Measurements from ENCODE around the gene ATP6AP2.

DNA sequence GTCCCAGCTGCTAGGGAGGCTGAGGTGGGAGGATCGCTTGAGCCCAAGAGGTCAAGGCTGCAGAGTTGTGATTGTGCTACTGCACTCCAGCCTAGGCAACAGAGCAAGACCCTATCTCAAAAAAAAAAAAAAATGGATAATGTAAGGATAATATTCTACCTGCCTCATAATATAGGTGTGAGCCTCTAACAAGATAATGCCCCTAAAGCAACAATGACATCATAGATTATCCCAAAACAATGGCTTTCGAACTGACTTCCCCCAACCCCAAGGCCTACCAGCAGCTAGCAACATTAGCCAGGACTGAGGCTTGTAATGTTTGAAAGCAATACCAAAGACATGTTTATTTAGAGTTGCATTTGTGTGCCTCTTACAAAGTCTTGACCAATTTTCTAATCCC lies 33.9 kb upstream of the ATP6AP2 start:
- TF ChIP-seq MXI1 (IDR thresholded peaks at IDR 0.05; ENCODE audit: borderline replicate concordance, low read depth, low read length) = no peak
- no peak for TF ChIP-seq MAFK (IDR thresholded peaks at IDR 0.05; ENCODE audit: low read depth, low read length)
- TF ChIP-seq, protein P1, sequence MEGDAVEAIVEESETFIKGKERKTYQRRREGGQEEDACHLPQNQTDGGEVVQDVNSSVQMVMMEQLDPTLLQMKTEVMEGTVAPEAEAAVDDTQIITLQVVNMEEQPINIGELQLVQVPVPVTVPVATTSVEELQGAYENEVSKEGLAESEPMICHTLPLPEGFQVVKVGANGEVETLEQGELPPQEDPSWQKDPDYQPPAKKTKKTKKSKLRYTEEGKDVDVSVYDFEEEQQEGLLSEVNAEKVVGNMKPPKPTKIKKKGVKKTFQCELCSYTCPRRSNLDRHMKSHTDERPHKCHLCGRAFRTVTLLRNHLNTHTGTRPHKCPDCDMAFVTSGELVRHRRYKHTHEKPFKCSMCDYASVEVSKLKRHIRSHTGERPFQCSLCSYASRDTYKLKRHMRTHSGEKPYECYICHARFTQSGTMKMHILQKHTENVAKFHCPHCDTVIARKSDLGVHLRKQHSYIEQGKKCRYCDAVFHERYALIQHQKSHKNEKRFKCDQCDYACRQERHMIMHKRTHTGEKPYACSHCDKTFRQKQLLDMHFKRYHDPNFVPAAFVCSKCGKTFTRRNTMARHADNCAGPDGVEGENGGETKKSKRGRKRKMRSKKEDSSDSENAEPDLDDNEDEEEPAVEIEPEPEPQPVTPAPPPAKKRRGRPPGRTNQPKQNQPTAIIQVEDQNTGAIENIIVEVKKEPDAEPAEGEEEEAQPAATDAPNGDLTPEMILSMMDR (conservative IDR thresholded peaks at IDR 0.05; ENCODE audit: low read depth, low read length) = no peak
- no peak for TF ChIP-seq RCOR1 (IDR thresholded peaks at IDR 0.05; ENCODE audit: insufficient replicate concordance, low read length)
- TF ChIP-seq SMC3 (IDR thresholded peaks at IDR 0.05; ENCODE audit: low read depth, low read length) = no peak
- TF ChIP-seq RFX5 (IDR thresholded peaks at IDR 0.05; ENCODE audit: low read depth, low read length) = no peak
- no peak for TF ChIP-seq POLR2A (IDR thresholded peaks at IDR 0.05; ENCODE audit: low read depth, low read length)
- TF ChIP-seq RAD21 (IDR thresholded peaks at IDR 0.05; ENCODE audit: low read length) = no peak
- no peak for TF ChIP-seq CEBPB (IDR thresholded peaks at IDR 0.05; ENCODE audit: low read depth, low read length)
- TF ChIP-seq BHLHE40 (IDR thresholded peaks at IDR 0.05; ENCODE audit: low read depth, low read length) = no peak
- TF ChIP-seq, protein P2, sequence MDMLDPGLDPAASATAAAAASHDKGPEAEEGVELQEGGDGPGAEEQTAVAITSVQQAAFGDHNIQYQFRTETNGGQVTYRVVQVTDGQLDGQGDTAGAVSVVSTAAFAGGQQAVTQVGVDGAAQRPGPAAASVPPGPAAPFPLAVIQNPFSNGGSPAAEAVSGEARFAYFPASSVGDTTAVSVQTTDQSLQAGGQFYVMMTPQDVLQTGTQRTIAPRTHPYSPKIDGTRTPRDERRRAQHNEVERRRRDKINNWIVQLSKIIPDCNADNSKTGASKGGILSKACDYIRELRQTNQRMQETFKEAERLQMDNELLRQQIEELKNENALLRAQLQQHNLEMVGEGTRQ (IDR thresholded peaks at IDR 0.05; ENCODE audit: low read depth, low read length) = no peak
- no peak for TF ChIP-seq MAZ (IDR thresholded peaks at IDR 0.05; ENCODE audit: borderline replicate concordance, low read depth, low read length)
- no peak for TF ChIP-seq NFE2L2 (IDR thresholded peaks at IDR 0.05; ENCODE audit: low read depth, low read length)

Data from IMR-90 (cell line).